Ishikawa (cell line): ENCODE data around the gene ZMYND8.

ENCODE experiments used
- CEBPB ChIP-seq: IDR thresholded peaks from 2 replicates; pipeline ENCODE4 v1.6.1; 2012
- CREB1 ChIP-seq: IDR thresholded peaks from 2 replicates; pipeline ENCODE4 v1.6.1; 2012; ENCODE audit warnings: low read depth
- EGR1 ChIP-seq: IDR thresholded peaks from 2 replicates; pipeline ENCODE4 v1.6.1; 2012
- EP300 ChIP-seq: IDR thresholded peaks from 2 replicates; pipeline ENCODE4 v1.6.1; 2012; ENCODE audit warnings: borderline replicate concordance
- FOXM1 ChIP-seq: IDR thresholded peaks from 2 replicates; pipeline ENCODE4 v1.6.1; 2012; ENCODE audit warnings: low read depth, borderline replicate concordance
- MAX ChIP-seq: IDR thresholded peaks from 2 replicates; pipeline ENCODE4 v1.6.1; 2012
- NFIC ChIP-seq: IDR thresholded peaks from 2 replicates; pipeline ENCODE4 v1.6.1; 2012
- RAD21 ChIP-seq: IDR thresholded peaks from 2 replicates; pipeline ENCODE4 v1.6.1; 2012; ENCODE audit warnings: low read depth
- REST ChIP-seq: IDR thresholded peaks from 2 replicates; pipeline ENCODE4 v1.6.1; 2012; ENCODE audit warnings: low read depth, mild to moderate bottlenecking
- TAF1 ChIP-seq: IDR thresholded peaks from 2 replicates; pipeline ENCODE4 v1.6.1; 2012; ENCODE audit warnings: low read depth, mild to moderate bottlenecking
- TCF12 ChIP-seq: IDR thresholded peaks from 2 replicates; pipeline ENCODE4 v1.6.1; 2012; ENCODE audit warnings: low read depth
- TEAD4 ChIP-seq: IDR thresholded peaks from 2 replicates; pipeline ENCODE4 v1.6.1; 2012
- YY1 ChIP-seq: IDR thresholded peaks from 2 replicates; pipeline ENCODE4 v1.6.1; 2012; ENCODE audit warnings: low read depth
- ZBTB7A ChIP-seq: IDR thresholded peaks from 2 replicates; pipeline ENCODE4 v1.6.1; 2012; ENCODE audit warnings: low read depth
- TF ChIP-seq, protein P1 (sequence below): IDR thresholded peaks from 2 replicates; pipeline ENCODE4 v1.6.1; 2012

The ZMYND8 gene

GRCh38 chr20:47198996-47199552, 157.4 kb downstream of the ZMYND8 start:
- TF ChIP-seq RAD21 = no peak
- no peak for TF ChIP-seq TAF1
- TF ChIP-seq MAX = no peak
- no peak for TF ChIP-seq TCF12

GRCh38 chr20:47198254-47198671, 158.2 kb downstream of the ZMYND8 start:
- no peak for TF ChIP-seq EP300
- TF ChIP-seq NFIC = no peak
- TF ChIP-seq EGR1 = no peak
- TF ChIP-seq, protein P1, sequence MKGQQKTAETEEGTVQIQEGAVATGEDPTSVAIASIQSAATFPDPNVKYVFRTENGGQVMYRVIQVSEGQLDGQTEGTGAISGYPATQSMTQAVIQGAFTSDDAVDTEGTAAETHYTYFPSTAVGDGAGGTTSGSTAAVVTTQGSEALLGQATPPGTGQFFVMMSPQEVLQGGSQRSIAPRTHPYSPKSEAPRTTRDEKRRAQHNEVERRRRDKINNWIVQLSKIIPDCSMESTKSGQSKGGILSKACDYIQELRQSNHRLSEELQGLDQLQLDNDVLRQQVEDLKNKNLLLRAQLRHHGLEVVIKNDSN = no peak
- TF ChIP-seq TEAD4 = no peak
- TF ChIP-seq REST = no peak
- TF ChIP-seq RAD21 = no peak
- no peak for TF ChIP-seq TCF12
- no peak for TF ChIP-seq YY1
- no peak for TF ChIP-seq TAF1
- no peak for TF ChIP-seq CREB1
- no peak for TF ChIP-seq ZBTB7A
- TF ChIP-seq FOXM1 = no peak
- no peak for TF ChIP-seq MAX
- TF ChIP-seq CEBPB = no peak

DNA sequence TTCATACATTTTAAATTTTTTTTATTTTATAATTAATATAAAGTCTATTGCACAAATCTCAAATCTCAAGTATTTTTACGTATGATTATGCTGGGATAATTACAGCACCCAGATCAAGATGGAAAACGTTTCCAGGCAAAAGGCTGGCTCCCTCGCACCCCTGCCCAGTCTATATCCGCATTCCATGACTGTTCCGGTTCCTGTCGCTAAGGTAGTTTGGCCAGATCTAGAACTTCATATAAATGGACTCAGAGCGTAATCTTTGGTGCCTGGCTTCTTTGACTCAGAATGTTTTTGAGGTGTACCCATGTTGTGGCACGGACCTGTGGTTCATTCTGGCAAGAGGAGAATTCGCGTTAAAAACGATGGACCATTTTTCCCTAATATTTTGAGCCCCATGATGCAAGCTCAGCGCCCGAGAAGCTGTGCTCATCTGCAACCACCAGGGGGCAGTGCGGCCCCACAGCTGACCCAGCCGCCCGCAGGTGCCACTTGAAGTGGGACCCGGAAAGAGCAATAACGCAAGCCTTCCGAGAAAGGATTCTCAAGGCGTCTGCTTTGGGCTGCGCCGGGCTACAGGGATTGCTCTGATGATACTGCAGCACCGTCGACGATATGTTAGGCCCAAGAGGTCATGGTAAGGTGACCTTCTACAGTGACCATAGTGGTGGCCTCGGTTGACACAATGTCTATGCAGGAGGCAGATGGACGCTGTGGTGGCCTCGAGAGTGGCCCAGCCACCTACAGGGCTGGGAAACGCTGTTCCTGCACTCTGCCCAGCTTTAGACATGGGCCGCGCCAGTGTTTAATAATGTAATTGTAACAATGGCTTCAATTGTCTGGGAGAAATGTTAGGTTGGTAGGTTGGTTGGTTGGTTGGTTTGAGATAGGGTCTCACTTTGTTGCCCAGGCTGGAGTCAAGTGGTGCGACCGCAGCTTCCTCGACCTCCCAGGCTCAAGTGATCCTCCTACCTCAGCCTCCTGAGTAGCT, 160.1 kb downstream of the ZMYND8 start:
- TF ChIP-seq MAX (no peak), CEBPB (peak; percentile 45), RAD21 (peak; percentile 93)

- TF ChIP-seq RAD21 (no peak), ZBTB7A (no peak), YY1 (no peak), EP300 (no peak), TEAD4 (no peak), NFIC (no peak), CREB1 (no peak), REST (no peak)
- TF ChIP-seq, protein P1 = no peak
These were observed 160.9 kb downstream of the ZMYND8 start for GRCh38 chr20:47195573-47195972.

DNA sequence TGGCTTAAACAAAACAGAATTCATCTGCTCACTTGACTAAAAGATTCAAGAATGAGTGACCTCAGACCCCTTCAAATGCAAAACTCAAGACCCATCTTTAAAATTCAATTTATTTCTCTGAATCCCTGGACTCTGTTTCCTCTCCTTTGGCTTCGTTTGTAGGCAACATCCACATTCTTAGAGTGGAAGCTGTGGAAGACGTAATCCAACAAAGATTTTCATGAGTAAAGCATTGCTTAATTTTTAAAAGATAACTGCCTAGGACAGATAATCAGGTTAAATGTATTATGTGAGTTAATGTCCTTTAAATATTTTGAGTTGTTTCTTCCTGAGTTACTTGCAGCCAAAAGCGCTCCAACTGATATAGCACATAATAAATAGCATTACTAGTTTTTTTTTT, 164.5 kb downstream of the ZMYND8 start:
- no peak for TF ChIP-seq NFIC
- TF ChIP-seq MAX = no peak
- no peak for TF ChIP-seq TAF1
- no peak for TF ChIP-seq CEBPB
- no peak for TF ChIP-seq REST
- no peak for TF ChIP-seq EGR1
- no peak for TF ChIP-seq FOXM1
